CD4-positive, alpha-beta T cell treated with Interferon gamma for 1 hour (primary cell): ENCODE results near the gene RIOK1.
"Not testable (repeated sequence)": the region's sequence is repeated elsewhere in the genome, so short reads cannot be mapped to it uniquely, and the experiment has no call there.

Source experiments
- DNase-seq: peaks from one replicate; pipeline ENCODE4 v3.0.0-alpha.2; 2020

RIOK1 gene

DNA sequence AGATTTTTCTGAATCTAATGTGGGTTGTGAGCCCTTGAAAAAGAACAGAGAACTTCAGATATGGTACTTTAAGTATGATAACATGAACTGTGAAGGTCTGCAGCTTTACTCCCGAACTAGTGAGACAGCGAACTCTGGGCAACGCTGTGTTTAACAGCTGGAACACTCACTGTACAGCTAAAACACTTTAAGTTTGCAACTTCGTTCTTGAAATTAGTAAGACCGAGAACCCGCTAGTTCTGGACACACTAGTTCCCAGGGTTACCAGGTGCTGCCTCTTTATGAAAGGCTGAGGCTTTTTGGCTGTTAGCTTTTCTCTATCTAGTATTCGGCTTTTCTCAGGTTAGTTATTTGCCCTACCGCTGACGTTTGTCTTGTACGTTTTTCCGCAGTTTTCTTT lies 52.9 kb downstream of the RIOK1 start:
- no peak for DNase-seq

- no peak for DNase-seq
Observed at GRCh38 chr6:7445101-7445500, 55.5 kb downstream of the RIOK1 start.

DNA sequence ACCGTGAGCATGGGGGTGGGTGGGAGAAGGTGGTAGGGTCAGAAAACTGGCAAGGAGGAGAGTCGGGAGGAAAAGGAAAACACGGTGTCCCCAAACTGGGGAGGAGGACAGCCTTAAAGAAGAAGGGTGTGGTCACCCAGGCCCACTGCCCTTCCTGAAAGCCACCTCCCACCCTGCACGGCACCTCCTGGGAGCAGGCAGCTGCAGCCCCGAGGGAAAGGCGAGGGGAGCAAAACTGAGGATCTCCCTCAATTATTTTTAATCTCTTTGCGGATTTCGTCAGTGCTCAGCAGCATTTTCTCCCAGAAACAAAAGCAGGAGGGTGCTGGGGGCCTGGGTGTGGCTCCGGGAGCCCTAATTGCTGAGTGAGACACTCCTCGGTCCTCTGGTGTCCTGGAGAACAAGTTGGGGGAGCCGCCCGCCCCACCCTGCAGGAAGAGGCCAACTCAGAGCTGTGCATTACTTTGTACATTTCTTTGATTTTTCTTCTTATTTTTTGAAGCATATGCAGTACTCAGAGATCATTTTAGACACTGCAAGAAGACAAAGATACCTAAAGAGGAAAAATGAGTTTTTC lies 56.4 kb downstream of the RIOK1 start:
- DNase-seq: no peak

DNA sequence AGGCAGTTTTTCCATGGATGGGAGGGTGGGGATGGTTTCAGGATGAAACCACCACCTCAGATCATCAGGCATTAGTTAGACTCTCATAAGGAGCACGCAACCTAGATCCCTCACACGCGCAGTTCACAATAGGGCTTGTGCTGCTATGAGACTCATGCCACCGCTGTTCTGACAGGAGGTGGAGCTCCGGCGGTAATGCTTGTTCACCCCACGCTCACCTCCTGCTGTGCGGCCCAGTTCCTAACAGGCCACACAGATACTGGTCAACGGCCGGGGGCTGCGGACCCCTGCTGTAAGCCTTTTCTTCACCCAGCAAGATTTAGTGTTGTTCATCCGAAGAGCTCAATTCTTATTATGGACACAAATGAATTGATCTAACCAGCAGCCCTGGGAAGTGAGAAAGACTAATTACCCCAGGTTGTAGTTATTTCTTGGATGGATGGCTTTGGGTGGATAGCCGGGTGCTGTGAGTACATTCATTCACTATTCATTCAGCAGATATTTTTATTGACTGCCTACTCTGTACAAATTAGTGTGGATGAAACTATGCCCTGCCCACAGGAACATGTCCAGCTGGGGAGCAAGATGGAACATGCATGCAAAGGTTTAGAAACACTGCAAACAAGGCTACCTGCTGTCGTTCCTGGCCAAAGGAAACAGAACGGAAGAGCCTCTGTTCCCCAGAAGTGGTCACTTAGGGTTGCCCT lies 57.2 kb downstream of the RIOK1 start:
- no peak for DNase-seq

- no peak for DNase-seq
Observed at GRCh38 chr6:7448232-7448631, 58.6 kb downstream of the RIOK1 start.

DNA sequence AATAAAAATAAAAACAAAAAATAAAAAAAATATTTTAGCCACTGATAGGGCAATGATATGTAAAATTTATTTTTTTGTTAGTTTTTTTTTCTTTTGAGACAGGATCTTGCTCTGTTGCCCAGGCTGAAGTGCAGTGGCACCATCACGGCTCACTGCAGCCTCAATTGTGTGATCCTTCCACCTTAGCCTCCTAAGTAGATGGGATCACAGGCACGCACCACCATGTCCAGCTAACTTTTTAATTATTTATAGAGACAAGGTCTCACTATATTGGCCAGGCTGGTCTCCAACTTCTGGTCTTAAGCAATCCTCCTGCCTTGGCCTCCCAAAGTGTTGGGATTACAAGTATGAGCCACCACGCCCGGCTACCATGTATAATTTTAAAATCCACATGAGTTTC lies 59.4 kb downstream of the RIOK1 start:
- DNase-seq: no peak

- DNase-seq: no peak
Observed at GRCh38 chr6:7451326-7451725, 61.7 kb downstream of the RIOK1 start.

DNA sequence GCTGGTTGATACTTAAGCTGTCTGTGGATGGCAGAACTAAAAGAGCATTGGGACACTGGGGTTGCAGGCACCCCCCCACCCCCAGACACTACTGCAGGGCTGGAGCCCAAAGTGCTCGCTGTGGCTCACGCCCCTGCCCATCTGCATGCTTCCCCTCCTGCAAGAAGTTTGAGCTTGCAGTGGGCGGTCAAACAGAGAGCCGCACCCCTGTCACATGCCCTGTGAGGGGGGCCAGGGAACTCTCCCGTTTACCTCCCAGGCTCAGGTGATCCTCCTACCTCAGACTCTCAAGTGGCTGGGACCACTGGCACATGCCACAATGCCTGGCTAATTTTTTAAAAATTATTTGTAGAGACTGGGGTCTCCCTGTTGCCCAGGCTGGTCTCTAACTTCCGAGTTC lies 63.3 kb downstream of the RIOK1 start:
- DNase-seq: no peak

GRCh38 chr6:7454696-7455358 lies 65.2 kb downstream of the RIOK1 start:
- no peak for DNase-seq

- DNase-seq: not testable (repeated sequence)
Observed at GRCh38 chr6:7456302-7456701, 66.7 kb downstream of the RIOK1 start.

DNA sequence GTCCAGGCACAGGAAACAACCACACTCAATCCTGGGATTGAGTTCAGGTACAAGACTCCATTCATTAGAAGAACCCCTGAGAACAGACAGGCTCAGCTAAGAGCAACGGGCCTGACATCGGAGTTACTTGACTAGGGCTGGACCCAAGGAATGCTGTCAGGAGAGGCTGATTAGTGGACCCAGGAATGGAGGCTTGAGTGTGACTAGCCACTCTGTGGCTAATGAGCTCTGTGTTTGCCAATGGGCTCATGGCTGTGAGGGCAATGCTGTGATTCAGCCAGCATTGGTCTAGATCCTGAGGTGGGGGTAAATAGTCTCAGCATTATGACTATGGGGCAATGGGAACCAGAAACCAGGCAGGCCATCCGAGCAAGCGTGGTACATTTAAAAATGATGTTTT lies 71.8 kb downstream of the RIOK1 start:
- DNase-seq: no peak

GRCh38 chr6:7463785-7464184 lies 74.2 kb downstream of the RIOK1 start:
- no peak for DNase-seq

GRCh38 chr6:7467007-7467897 lies 77.6 kb downstream of the RIOK1 start:
- DNase-seq: no peak
